HG03442 (cell line): ENCODE measurements around the gene B2M.

Source experiments
- ATAC-seq: cut with Tn5 transposase; IDR thresholded peaks from one replicate; pipeline ENCODE4 v1.9.1; 2021; ENCODE audit warnings: mild to moderate bottlenecking, moderate library complexity; ENCODE audit not compliant: unreplicated experiment

The B2M gene

DNA sequence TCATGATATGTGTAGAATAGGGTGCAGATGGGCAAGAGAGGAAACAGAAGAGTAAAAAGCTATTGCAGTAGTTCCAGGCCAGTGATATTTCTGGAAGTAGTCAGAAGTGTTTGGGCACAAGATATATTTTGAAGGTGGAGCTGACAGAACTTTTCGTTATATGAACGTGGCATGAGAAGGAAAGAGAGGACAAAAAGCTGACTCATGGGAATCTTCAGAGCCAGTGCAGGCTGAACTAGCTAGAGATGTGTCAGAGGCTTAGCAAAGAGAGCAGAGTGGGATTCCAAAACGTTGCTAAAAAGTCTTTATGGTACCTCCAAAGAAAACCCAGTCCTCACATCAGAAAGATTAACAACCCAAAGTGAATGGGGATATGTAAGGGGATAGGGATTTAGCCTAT is 53.7 kb downstream of the B2M start:
- ATAC-seq, result no peak
